Measurements from ENCODE around the gene EDDM3A.
A peak's percentile ranks its signal among the peaks of the same experiment; 100 is the strongest.

The EDDM3A gene

DNA sequence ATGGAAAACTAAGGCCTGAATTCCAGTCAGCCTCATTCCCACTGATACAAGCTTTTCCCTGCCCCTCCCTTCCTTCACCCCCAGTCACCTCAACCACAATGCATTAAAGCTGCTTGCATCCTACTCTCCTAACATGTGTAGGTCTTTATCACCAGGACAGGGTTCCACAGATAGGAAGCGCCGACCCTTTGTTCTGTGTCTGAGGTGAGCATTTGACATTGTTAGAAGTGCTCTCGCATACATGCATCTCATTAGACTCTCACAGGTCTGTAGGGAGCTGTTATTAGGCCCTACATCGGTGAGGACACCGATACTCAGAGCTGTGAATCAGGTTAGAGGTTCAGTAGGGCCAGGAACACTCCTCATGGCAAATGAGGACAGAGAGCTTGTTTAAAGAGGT, 13.2 kb upstream of the EDDM3A start:
- no peaks in the 10 kb centered on the region for H3K27me3 ChIP-seq (ENCODE audit: control insufficient read depth in 3 of 3, insufficient read depth in 3 of 3, low read depth in 1 of 3, low read length in 3 of 3)
- no peak overlapping the region for H4K91ac ChIP-seq (ENCODE audit: low read depth, low read length, poor library complexity)
- peaks cover 0 to 35% of the 10 kb centered on the region in 2 donors for H3K4me1 ChIP-seq (ENCODE audit: control insufficient read depth in 2 of 2, insufficient read depth in 1 of 2, low read depth in 1 of 2, low read length in 2 of 2)
- no peak overlapping the region for H3K14ac ChIP-seq (ENCODE audit: low read length)
- no peak overlapping the region for H2BK120ac ChIP-seq (ENCODE audit: low read depth, low read length)
- WGBS, 2 donors (ENCODE audit: extremely low coverage in 2 of 2, insufficient read length in 2 of 2, insufficient replicate concordance in 1 of 2): no CpG with 5 or more reads among the region's 5 CpGs
- H2BK5ac ChIP-seq (ENCODE audit: low read length): no peak overlapping the region
- no peaks in the 10 kb centered on the region for H3K9me3 ChIP-seq (replicated peaks in 1 of 2; ENCODE audit: control insufficient read depth in 2 of 2, insufficient read depth in 1 of 2, low read depth in 1 of 2, low read length in 2 of 2)
- no peak overlapping the region for H2AFZ ChIP-seq (ENCODE audit: low read length)
- H3K4me3 ChIP-seq (ENCODE audit: low read length in 2 of 2): no peak overlapping the region
- H3K4me2 ChIP-seq (ENCODE audit: insufficient read depth, low read length, poor library complexity, severe bottlenecking): no peak overlapping the region
- DNase-seq (ENCODE audit: low spot score): no peak
- no peak overlapping the region for H3K4ac ChIP-seq (ENCODE audit: low read length)
- no peak overlapping the region for H3K18ac ChIP-seq (ENCODE audit: low read length)
- no peak overlapping the region for H2AK5ac ChIP-seq (ENCODE audit: low read depth, low read length)
- H3K9ac ChIP-seq (ENCODE audit: low read depth, low read length, poor library complexity): no peak overlapping the region
- H3K79me1 ChIP-seq (ENCODE audit: low read depth, low read length): no peaks in the 10 kb centered on the region
- no peak overlapping the region for H4K8ac ChIP-seq (ENCODE audit: low read depth, low read length)
- no peak overlapping the region for H2BK12ac ChIP-seq (ENCODE audit: low read length)
- H3K23ac ChIP-seq (ENCODE audit: low read depth, low read length, poor library complexity): no peak overlapping the region
- no peak overlapping the region for H2BK15ac ChIP-seq (ENCODE audit: low read length)
- no peak overlapping the region for H3K27ac ChIP-seq (replicated peaks; ENCODE audit: low read length)
- no peaks in the 10 kb centered on the region for H3K36me3 ChIP-seq (replicated peaks in 1 of 2; ENCODE audit: control insufficient read depth in 2 of 2, insufficient read depth in 2 of 2, low read length in 2 of 2)

DNA sequence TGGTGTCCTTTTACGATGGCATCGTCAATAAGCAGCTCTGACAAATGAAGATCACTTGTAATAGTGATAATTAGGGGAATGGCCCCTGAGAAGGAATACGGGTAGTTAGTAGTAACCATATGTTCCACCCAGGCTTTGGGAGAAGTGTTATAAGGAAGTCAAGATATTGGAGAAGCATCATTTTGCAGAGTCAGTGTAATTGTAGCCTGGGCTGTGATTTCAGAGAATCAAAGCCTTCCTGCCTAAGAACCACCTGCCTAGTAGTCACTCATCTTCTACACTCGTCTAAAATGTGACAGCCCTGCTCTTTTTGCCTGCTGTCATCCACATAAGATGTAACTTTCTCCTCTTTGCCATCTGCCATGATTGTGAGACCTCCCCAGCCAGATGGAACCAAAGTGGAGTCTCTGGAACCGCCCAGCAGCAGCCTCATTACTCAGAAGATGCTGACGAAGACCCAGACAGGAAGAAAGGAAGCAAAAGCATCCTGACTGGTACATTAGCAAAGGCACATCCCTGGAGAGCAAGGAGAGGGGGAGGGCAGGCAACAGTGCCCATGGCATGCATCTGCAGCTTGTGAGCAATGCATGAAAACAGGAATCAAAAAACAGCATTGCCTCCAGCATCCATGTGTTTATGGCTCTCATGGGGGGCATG, 12.6 kb upstream of the EDDM3A start:
- Histone ChIP-seq H3K9ac (ENCODE audit: low read depth, low read length, poor library complexity) (no peak overlapping the region), H4K8ac (ENCODE audit: low read depth, low read length) (no peak overlapping the region), H3K27ac (replicated peaks; ENCODE audit: low read length) (no peak overlapping the region), H3K18ac (ENCODE audit: low read length) (no peak overlapping the region), H3K79me1 (ENCODE audit: low read depth, low read length) (no peaks in the 10 kb centered on the region), H2AFZ (ENCODE audit: low read length) (no peak overlapping the region), H3K9me3 (replicated peaks in 1 of 2; ENCODE audit: control insufficient read depth in 2 of 2, insufficient read depth in 1 of 2, low read depth in 1 of 2, low read length in 2 of 2) (no peaks in the 10 kb centered on the region), H2BK120ac (ENCODE audit: low read depth, low read length) (no peak overlapping the region), H3K23ac (ENCODE audit: low read depth, low read length, poor library complexity) (no peak overlapping the region), H3K36me3 (replicated peaks in 1 of 2; ENCODE audit: control insufficient read depth in 2 of 2, insufficient read depth in 2 of 2, low read length in 2 of 2) (no peaks in the 10 kb centered on the region), H2BK12ac (ENCODE audit: low read length) (no peak overlapping the region), H3K4ac (ENCODE audit: low read length) (no peak overlapping the region), H2BK15ac (ENCODE audit: low read length) (no peak overlapping the region), H2BK5ac (ENCODE audit: low read length) (no peak overlapping the region), H3K27me3 (ENCODE audit: control insufficient read depth in 3 of 3, insufficient read depth in 3 of 3, low read depth in 1 of 3, low read length in 3 of 3) (no peaks in the 10 kb centered on the region), H4K91ac (ENCODE audit: low read depth, low read length, poor library complexity) (peak overlapping the region; percentile 6), H3K4me2 (ENCODE audit: insufficient read depth, low read length, poor library complexity, severe bottlenecking) (no peak overlapping the region), H3K4me1 (ENCODE audit: control insufficient read depth in 2 of 2, insufficient read depth in 1 of 2, low read depth in 1 of 2, low read length in 2 of 2) (peaks cover 0 to 35% of the 10 kb centered on the region in 2 donors), H3K14ac (ENCODE audit: low read length) (no peak overlapping the region), H3K4me3 (ENCODE audit: low read length in 2 of 2) (no peak overlapping the region), H2AK5ac (ENCODE audit: low read depth, low read length) (no peak overlapping the region)
- no peak for DNase-seq (ENCODE audit: low spot score)
- WGBS, 2 donors (ENCODE audit: extremely low coverage in 2 of 2, insufficient read length in 2 of 2, insufficient replicate concordance in 1 of 2): no CpG with 5 or more reads among the region's 6 CpGs

DNA sequence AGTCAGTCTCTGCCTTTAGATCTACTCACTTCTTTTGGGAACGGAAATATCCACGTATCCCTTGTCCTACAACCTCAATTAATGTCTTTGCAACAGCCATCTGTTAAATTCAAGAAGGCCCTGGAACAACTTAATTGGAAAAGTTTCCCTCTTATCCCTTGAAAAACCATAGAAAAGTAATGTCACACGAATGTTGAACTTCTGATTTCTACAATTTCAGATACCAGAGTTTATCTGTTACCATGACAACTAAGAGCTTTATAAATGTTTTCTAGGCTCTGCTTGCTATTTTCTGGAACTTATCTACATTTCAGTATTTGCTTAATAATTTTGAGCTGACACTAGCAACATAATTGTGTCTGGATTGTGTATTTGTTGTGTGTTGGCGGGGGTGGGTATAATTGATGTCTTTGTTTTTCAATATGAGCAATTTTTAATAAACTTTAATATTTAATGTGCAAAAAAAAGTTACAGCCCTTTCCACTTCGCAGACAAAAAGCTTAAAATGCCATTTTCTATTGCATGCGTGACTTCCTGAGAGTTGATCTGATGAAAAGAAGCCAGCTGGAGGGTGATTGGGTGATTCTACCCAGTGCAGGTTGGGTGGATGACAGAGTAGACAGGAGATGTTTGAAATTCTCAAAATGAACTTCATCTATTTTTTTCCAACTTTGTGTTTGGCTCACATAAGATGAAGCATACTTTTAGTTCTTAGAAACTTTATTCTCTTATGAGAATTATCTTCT, 11.8 kb upstream of the EDDM3A start:
- Histone ChIP-seq H2BK12ac (ENCODE audit: low read length) (no peak overlapping the region), H4K8ac (ENCODE audit: low read depth, low read length) (no peak overlapping the region), H3K4ac (ENCODE audit: low read length) (no peak overlapping the region), H3K4me1 (ENCODE audit: control insufficient read depth in 2 of 2, insufficient read depth in 1 of 2, low read depth in 1 of 2, low read length in 2 of 2) (peaks cover 0 to 35% of the 10 kb centered on the region in 2 donors), H3K9me3 (replicated peaks in 1 of 2; ENCODE audit: control insufficient read depth in 2 of 2, insufficient read depth in 1 of 2, low read depth in 1 of 2, low read length in 2 of 2) (no peaks in the 10 kb centered on the region), H2AK5ac (ENCODE audit: low read depth, low read length) (no peak overlapping the region), H3K79me1 (ENCODE audit: low read depth, low read length) (no peaks in the 10 kb centered on the region), H3K27me3 (ENCODE audit: control insufficient read depth in 3 of 3, insufficient read depth in 3 of 3, low read depth in 1 of 3, low read length in 3 of 3) (no peaks in the 10 kb centered on the region), H3K4me2 (ENCODE audit: insufficient read depth, low read length, poor library complexity, severe bottlenecking) (no peak overlapping the region), H3K4me3 (ENCODE audit: low read length in 2 of 2) (no peak overlapping the region), H2BK5ac (ENCODE audit: low read length) (no peak overlapping the region), H2BK120ac (ENCODE audit: low read depth, low read length) (no peak overlapping the region), H2AFZ (ENCODE audit: low read length) (no peak overlapping the region), H3K23ac (ENCODE audit: low read depth, low read length, poor library complexity) (no peak overlapping the region), H3K27ac (replicated peaks; ENCODE audit: low read length) (no peak overlapping the region), H3K36me3 (replicated peaks in 1 of 2; ENCODE audit: control insufficient read depth in 2 of 2, insufficient read depth in 2 of 2, low read length in 2 of 2) (no peaks in the 10 kb centered on the region), H3K14ac (ENCODE audit: low read length) (no peak overlapping the region), H3K9ac (ENCODE audit: low read depth, low read length, poor library complexity) (no peak overlapping the region), H3K18ac (ENCODE audit: low read length) (no peak overlapping the region), H2BK15ac (ENCODE audit: low read length) (no peak overlapping the region), H4K91ac (ENCODE audit: low read depth, low read length, poor library complexity) (peak overlapping the region; percentile 6)
- WGBS, 2 donors (ENCODE audit: extremely low coverage in 2 of 2, insufficient read length in 2 of 2, insufficient replicate concordance in 1 of 2): no CpG with 5 or more reads among the region's 6 CpGs
- DNase-seq (ENCODE audit: low spot score): no peak

DNA sequence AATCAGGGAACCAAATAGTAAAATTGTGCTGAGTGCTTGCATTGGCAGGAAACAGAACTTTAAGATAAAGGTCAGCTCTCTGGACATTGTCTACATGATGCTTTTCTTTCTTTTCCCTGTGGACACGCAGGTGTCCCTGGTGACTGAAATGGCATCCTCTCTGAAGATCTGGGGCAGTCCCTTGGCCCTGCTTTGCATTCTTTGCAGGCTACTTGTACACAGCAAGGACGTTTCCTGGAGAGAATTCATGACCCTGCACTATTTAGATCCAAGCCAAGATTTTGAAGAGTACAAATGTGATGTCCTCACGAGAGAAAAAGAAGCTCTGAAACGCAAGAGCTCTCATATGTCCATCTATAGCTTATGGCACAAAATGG, 11.3 kb upstream of the EDDM3A start:
- no CpG with 5 or more reads among the region's 4 CpGs for WGBS, 2 donors (ENCODE audit: extremely low coverage in 2 of 2, insufficient read length in 2 of 2, insufficient replicate concordance in 1 of 2)
- H2AK5ac ChIP-seq (ENCODE audit: low read depth, low read length): no peak overlapping the region
- H3K23ac ChIP-seq (ENCODE audit: low read depth, low read length, poor library complexity): no peak overlapping the region
- no peaks in the 10 kb centered on the region for H3K9me3 ChIP-seq (replicated peaks in 1 of 2; ENCODE audit: control insufficient read depth in 2 of 2, insufficient read depth in 1 of 2, low read depth in 1 of 2, low read length in 2 of 2)
- H4K8ac ChIP-seq (ENCODE audit: low read depth, low read length): no peak overlapping the region
- no peaks in the 10 kb centered on the region for H3K27me3 ChIP-seq (ENCODE audit: control insufficient read depth in 3 of 3, insufficient read depth in 3 of 3, low read depth in 1 of 3, low read length in 3 of 3)
- H3K4me3 ChIP-seq (ENCODE audit: low read length in 2 of 2): no peak overlapping the region
- H3K79me1 ChIP-seq (ENCODE audit: low read depth, low read length): no peaks in the 10 kb centered on the region
- no peak overlapping the region for H2BK5ac ChIP-seq (ENCODE audit: low read length)
- no peak overlapping the region for H3K27ac ChIP-seq (replicated peaks; ENCODE audit: low read length)
- no peak overlapping the region for H3K9ac ChIP-seq (ENCODE audit: low read depth, low read length, poor library complexity)
- peaks cover 0 to 35% of the 10 kb centered on the region in 2 donors for H3K4me1 ChIP-seq (ENCODE audit: control insufficient read depth in 2 of 2, insufficient read depth in 1 of 2, low read depth in 1 of 2, low read length in 2 of 2)
- no peak overlapping the region for H3K18ac ChIP-seq (ENCODE audit: low read length)
- H3K4ac ChIP-seq (ENCODE audit: low read length): no peak overlapping the region
- no peak overlapping the region for H2BK120ac ChIP-seq (ENCODE audit: low read depth, low read length)
- H2BK12ac ChIP-seq (ENCODE audit: low read length): no peak overlapping the region
- H3K14ac ChIP-seq (ENCODE audit: low read length): no peak overlapping the region
- H3K36me3 ChIP-seq (replicated peaks in 1 of 2; ENCODE audit: control insufficient read depth in 2 of 2, insufficient read depth in 2 of 2, low read length in 2 of 2): no peaks in the 10 kb centered on the region
- H2AFZ ChIP-seq (ENCODE audit: low read length): no peak overlapping the region
- DNase-seq (ENCODE audit: low spot score): no peak
- H3K4me2 ChIP-seq (ENCODE audit: insufficient read depth, low read length, poor library complexity, severe bottlenecking): no peak overlapping the region
- H4K91ac ChIP-seq (ENCODE audit: low read depth, low read length, poor library complexity): no peak overlapping the region
- no peak overlapping the region for H2BK15ac ChIP-seq (ENCODE audit: low read length)

Data from neuronal stem cell (in vitro differentiated cells).